SKM-1 treated with dmso at 0.1 percent for 144 hours (cell line): ENCODE data around the gene SNTN.
"Not testable (repeated sequence)": the region's sequence is repeated elsewhere in the genome, so short reads cannot be mapped to it uniquely, and the experiment has no call there.

Source experiments
- DNase-seq: peaks from one replicate; lab custom pipeline; 2025; ENCODE audit not compliant: unreplicated experiment; lab: John Stamatoyannopoulos, UW

SNTN gene

GRCh38 chr3:63652066-63652725, at the start of gene SNTN:
TSS of gene SNTN (plus strand) at chr3:63652675. CDS start at chr3:63652688, 13 bp downstream.
- no peak for DNase-seq

GRCh38 chr3:63607716-63608115, 44.8 kb upstream of the SNTN start:
- no peak for DNase-seq

GRCh38 chr3:63609408-63609807, 43.1 kb upstream of the SNTN start:
- DNase-seq, result no peak

- DNase-seq, result no peak
Observed at GRCh38 chr3:63609834-63610233, 42.6 kb upstream of the SNTN start.

GRCh38 chr3:63611382-63611781, 41.1 kb upstream of the SNTN start:
- no peak for DNase-seq

GRCh38 chr3:63613561-63613960, 38.9 kb upstream of the SNTN start:
- no peak for DNase-seq

- no peak for DNase-seq
Observed at GRCh38 chr3:63617391-63617790, 35.1 kb upstream of the SNTN start.

- no peak for DNase-seq
Observed at GRCh38 chr3:63624941-63625560, 27.4 kb upstream of the SNTN start.

GRCh38 chr3:63631670-63632069, 20.8 kb upstream of the SNTN start:
- no peak for DNase-seq

GRCh38 chr3:63635186-63635585, 17.3 kb upstream of the SNTN start:
- no peak for DNase-seq

- DNase-seq, result no peak
Observed at GRCh38 chr3:63639806-63640205, 12.7 kb upstream of the SNTN start.

GRCh38 chr3:63642488-63642887, 10.0 kb upstream of the SNTN start:
- DNase-seq, result no peak

GRCh38 chr3:63644212-63644797, 8.2 kb upstream of the SNTN start:
- DNase-seq, result no peak

- not testable (repeated sequence) for DNase-seq
Observed at GRCh38 chr3:63644928-63645781, 7.3 kb upstream of the SNTN start.

GRCh38 chr3:63654211-63654610, 1.7 kb downstream of the SNTN start:
- no peak for DNase-seq

GRCh38 chr3:63654931-63655330, 2.5 kb downstream of the SNTN start:
- DNase-seq, result no peak

GRCh38 chr3:63655519-63655918, 3.0 kb downstream of the SNTN start:
- DNase-seq, result no peak

GRCh38 chr3:63656786-63657185, 4.3 kb downstream of the SNTN start:
- no peak for DNase-seq

GRCh38 chr3:63661242-63661641, 8.8 kb downstream of the SNTN start:
- DNase-seq, result no peak

- DNase-seq, result no peak
Observed at GRCh38 chr3:63662011-63662410, 9.5 kb downstream of the SNTN start.

- no peak for DNase-seq
Observed at GRCh38 chr3:63662500-63662899, 10.0 kb downstream of the SNTN start.

- no peak for DNase-seq
Observed at GRCh38 chr3:63670544-63670943, 18.1 kb downstream of the SNTN start.
